Measurements from ENCODE around the gene GCLM. TPM values are rescaled to one million over a fixed set of nuclear protein-coding genes. Genes with fewer than 3 reads are reported as not detected.

The GCLM gene
- total RNA-seq, 1 experiment from 2014 or later: 26.3 TPM

DNA sequence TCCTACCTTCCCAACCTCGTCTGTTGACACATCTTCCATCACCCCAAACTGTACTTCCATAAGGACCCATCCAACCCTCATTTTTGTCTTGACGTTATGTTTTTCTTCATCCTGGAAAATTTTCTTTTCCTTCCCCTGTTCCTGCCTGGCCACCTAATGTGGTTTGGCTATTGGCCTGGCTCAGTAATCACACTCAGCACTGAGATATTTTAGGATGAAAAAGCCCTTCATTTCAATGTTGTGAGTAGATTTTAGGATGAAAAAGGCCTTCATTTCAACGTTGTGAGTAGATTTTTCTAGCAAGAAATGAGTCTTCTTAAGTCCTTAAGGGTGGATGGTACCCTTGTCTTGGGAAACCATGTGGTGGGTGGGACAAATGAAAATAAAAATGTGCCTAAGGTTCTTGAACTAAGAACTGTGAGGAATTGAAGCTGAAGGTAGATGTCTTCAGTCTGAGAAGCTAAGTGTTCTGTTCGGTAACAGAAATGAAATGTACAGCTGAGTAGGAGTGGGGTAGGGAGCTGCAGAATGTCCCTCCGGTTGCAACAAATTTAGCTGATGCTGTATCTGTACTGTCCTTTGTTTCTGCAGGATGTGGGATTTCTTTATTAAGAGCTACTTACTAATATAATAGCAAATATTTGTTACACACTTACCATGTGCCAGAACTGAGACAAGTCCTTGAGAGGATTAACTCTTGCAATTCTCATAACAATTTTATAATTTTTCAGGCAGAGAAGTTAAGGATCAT lies 66.3 kb downstream of the GCLM start:
- peak overlapping the region; percentile 49 for H3K27ac ChIP-seq (ENCODE audit: low read length)

DNA sequence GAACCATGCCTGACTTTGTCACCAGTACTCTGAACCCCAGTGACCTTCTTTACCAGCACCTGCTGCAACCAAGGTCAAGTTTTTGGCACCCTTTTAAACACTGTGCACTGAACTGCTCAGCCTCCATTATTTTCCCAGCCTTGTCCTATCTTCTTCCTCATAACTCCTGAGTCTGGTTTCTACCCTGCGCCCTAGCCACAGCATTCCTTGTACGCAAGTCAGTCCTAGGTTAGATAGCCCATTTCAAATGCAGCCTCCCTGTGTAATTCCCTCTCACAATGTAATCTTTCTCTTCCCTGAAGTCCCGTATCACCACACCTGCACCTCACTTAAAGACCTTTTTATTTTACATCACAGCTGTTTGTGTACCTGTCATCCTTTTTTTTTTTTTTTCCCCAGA lies 67.5 kb downstream of the GCLM start:
- Histone ChIP-seq H3K9ac (ENCODE audit: low read length) (no peak overlapping the region), H3K27me3 (ENCODE audit: low read length) (no peaks in the 10 kb centered on the region), H3K79me2 (ENCODE audit: low read length) (peaks cover 22% of the 10 kb centered on the region), H3K4me1 (ENCODE audit: insufficient read depth, low read length) (peaks cover 45% of the 10 kb centered on the region), H3K9me2 (replicated peaks; ENCODE audit: low read length) (no peaks in the 10 kb centered on the region), H3K4me2 (ENCODE audit: low read length) (no peak overlapping the region), H4K20me1 (ENCODE audit: low read length) (no peaks in the 10 kb centered on the region), H3F3A (ENCODE audit: low read length, unreplicated experiment) (peaks cover 9% of the 10 kb centered on the region), H3K27ac (ENCODE audit: low read length) (no peak overlapping the region), H2AFZ (ENCODE audit: low read length) (no peak overlapping the region), H3K4me3 (ENCODE audit: low read length) (no peak overlapping the region), H3K36me3 (ENCODE audit: low read depth, low read length) (no peaks in the 10 kb centered on the region), H3K9me3 (ENCODE audit: low read length) (no peaks in the 10 kb centered on the region)
- ATAC-seq (no peak), DNase-seq (no peak)
- CTCF ChIA-PET: interaction anchor here (1.8 kb wide), 1 partner anchor 28 kb away, joined by 5 read pairs; no protein-coding TSS in a partner anchor
- BruUV-seq (replicated peaks): no TSS peak
- intact Hi-C loops (cut with micrococcal nuclease): loop anchor here (10.0 kb wide), 3 partner anchors 257 to 537 kb away; partner anchors contain the start of gene DR1
- TF ChIP-seq EZH2 (IDR thresholded peaks at IDR 0.05; ENCODE audit: low read length, unreplicated experiment) (no peak), EZH2phosphoT487 (IDR thresholded peaks at IDR 0.05; ENCODE audit: borderline replicate concordance, low read length) (no peak)
- TF ChIP-seq, protein P1, sequence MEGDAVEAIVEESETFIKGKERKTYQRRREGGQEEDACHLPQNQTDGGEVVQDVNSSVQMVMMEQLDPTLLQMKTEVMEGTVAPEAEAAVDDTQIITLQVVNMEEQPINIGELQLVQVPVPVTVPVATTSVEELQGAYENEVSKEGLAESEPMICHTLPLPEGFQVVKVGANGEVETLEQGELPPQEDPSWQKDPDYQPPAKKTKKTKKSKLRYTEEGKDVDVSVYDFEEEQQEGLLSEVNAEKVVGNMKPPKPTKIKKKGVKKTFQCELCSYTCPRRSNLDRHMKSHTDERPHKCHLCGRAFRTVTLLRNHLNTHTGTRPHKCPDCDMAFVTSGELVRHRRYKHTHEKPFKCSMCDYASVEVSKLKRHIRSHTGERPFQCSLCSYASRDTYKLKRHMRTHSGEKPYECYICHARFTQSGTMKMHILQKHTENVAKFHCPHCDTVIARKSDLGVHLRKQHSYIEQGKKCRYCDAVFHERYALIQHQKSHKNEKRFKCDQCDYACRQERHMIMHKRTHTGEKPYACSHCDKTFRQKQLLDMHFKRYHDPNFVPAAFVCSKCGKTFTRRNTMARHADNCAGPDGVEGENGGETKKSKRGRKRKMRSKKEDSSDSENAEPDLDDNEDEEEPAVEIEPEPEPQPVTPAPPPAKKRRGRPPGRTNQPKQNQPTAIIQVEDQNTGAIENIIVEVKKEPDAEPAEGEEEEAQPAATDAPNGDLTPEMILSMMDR (conservative IDR thresholded peaks at IDR 0.05; ENCODE audit: low read depth, low read length): no peak
- POLR2A ChIA-PET (ENCODE audit: unreplicated experiment): no interaction called here

More for the DNA sequence above, 66.3 kb downstream of the GCLM start:
- Histone ChIP-seq H2AFZ (ENCODE audit: low read length) (peak overlapping the region; percentile 23; the same call in 1 of the 2 replicates), H3K4me1 (ENCODE audit: insufficient read depth, low read length) (peaks cover 45% of the 10 kb centered on the region), H3K9me3 (ENCODE audit: low read length) (no peaks in the 10 kb centered on the region), H3K9ac (ENCODE audit: low read length) (peak overlapping the region; percentile 13), H3F3A (ENCODE audit: low read length, unreplicated experiment) (peaks cover 9% of the 10 kb centered on the region), H3K9me2 (replicated peaks; ENCODE audit: low read length) (no peaks in the 10 kb centered on the region), H3K4me3 (ENCODE audit: low read length) (no peak overlapping the region), H4K20me1 (ENCODE audit: low read length) (no peaks in the 10 kb centered on the region), H3K36me3 (ENCODE audit: low read depth, low read length) (no peaks in the 10 kb centered on the region), H3K27me3 (ENCODE audit: low read length) (no peaks in the 10 kb centered on the region), H3K79me2 (ENCODE audit: low read length) (peaks cover 22% of the 10 kb centered on the region), H3K4me2 (ENCODE audit: low read length) (peak overlapping the region; percentile 79)
- CTCF ChIA-PET: interaction anchor here (0.6 to 1.8 kb wide), 2 partner anchors 29 to 67 kb away, joined by 5 to 7 read pairs; no protein-coding TSS in a partner anchor
- ATAC-seq: no peak
- intact Hi-C loops (cut with micrococcal nuclease): loop anchor here (10.0 kb wide), 3 partner anchors 258 to 538 kb away; partner anchors contain the start of gene DR1
- DNase-seq: peak; percentile 38
- BruUV-seq (replicated peaks): no TSS peak
- POLR2A ChIA-PET (ENCODE audit: unreplicated experiment): no interaction called here
- no peak for TF ChIP-seq EZH2phosphoT487 (IDR thresholded peaks at IDR 0.05; ENCODE audit: borderline replicate concordance, low read length)
- TF ChIP-seq, protein P1 (conservative IDR thresholded peaks at IDR 0.05; ENCODE audit: low read depth, low read length): no peak
- TF ChIP-seq EZH2 (IDR thresholded peaks at IDR 0.05; ENCODE audit: low read length, unreplicated experiment): no peak
